ENCODE measurements around the gene BICDL2. TPM values are rescaled to one million over a fixed set of nuclear protein-coding genes. Genes with fewer than 3 reads are reported as not detected.
A peak's percentile ranks its signal among the peaks of the same experiment; 100 is the strongest.

BICDL2 gene
- total RNA-seq, 3 donors from 2014 or later, result 31.5 to 50.1 TPM; not detected in 1

GRCh38 chr16:3026609-3027488, 9.9 kb downstream of the BICDL2 start:
- Histone ChIP-seq H3K4me1 (peaks cover 11 to 14% of the 10 kb centered on the region in 2 donors), H3K27me3 (no peaks in the 10 kb centered on the region), H3K4me3 (no peak overlapping the region), H3K27ac (no peak overlapping the region), H3K36me3 (no peaks in the 10 kb centered on the region), H3K9me3 (no peaks in the 10 kb centered on the region)
- DNase-seq (ENCODE audit: low spot score in 2 of 2), result no peak
- intact Hi-C loops (cut with DNase I; ENCODE audit: low total_unique reads), result no loop called here
- TF ChIP-seq POLR2A (IDR thresholded peaks at IDR 0.05) (no peak), CTCF (IDR thresholded peaks at IDR 0.05) (no peak), POLR2AphosphoS5 (IDR thresholded peaks at IDR 0.05) (no peak)

GRCh38 chr16:3026003-3026378, 10.8 kb downstream of the BICDL2 start:
- Histone ChIP-seq H3K4me3 (no peak overlapping the region), H3K4me1 (peaks cover 15 to 16% of the 10 kb centered on the region in 2 donors), H3K27ac (no peak overlapping the region), H3K9me3 (no peaks in the 10 kb centered on the region), H3K27me3 (no peaks in the 10 kb centered on the region), H3K36me3 (no peaks in the 10 kb centered on the region)
- intact Hi-C loops (cut with DNase I; ENCODE audit: low total_unique reads), result no loop called here
- DNase-seq (ENCODE audit: low spot score in 2 of 2), result no peak
- no peak for TF ChIP-seq CTCF (IDR thresholded peaks at IDR 0.05)
- no peak for TF ChIP-seq POLR2AphosphoS5 (IDR thresholded peaks at IDR 0.05)
- no peak for TF ChIP-seq POLR2A (IDR thresholded peaks at IDR 0.05)

DNA sequence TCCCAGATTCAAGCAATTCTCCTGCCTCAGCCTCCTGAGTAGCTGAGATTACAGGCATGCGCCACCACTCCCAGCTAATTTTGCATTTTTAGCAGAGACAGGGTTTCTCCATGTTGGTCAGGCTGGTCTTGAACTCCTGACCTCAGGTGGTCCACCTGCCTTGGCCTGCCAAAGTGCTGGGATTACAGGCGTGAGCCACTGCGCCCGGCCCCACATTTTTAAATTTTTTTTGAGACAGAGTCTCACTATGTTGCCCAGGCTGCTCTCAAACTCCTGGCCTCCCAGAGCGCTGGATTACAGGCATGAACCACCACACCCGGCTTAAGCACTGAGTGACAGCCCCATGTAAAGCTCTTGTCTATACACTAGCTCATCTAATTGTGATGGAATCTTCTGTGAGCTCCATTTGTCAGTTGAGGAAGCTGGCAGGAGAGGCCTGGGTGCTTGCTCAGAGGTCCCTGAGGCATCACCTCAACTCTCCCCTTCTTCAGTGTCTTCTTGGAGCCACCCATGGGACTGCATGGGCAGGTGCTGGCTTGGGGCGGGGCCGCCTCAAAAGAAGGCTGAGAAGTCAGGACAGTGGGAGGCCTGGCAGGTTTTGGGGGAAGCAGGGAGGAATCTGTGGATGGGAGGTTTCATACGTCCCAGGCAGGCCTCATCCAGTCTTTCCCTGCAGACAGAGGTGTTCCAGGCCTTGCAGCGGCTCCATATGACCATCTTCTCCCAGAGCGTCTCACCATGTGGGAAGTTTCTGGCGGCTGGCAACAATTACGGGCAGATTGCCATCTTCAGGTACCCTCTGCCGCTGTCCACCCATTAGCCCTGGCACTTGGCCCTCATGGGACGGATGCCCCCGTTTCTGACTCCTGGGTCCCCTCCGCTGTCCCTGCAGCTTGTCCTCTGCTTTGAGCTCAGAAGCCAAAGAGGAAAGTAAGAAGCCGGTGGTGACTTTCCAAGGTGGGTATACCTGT, 11.4 kb downstream of the BICDL2 start:
- Histone ChIP-seq H3K4me1 (peaks cover 15 to 16% of the 10 kb centered on the region in 2 donors), H3K27me3 (no peaks in the 10 kb centered on the region), H3K27ac (no peak overlapping the region), H3K4me3 (no peak overlapping the region), H3K9me3 (no peaks in the 10 kb centered on the region), H3K36me3 (no peaks in the 10 kb centered on the region)
- no peak for DNase-seq (ENCODE audit: low spot score in 2 of 2)
- intact Hi-C loops (cut with DNase I; ENCODE audit: low total_unique reads), result no loop called here
- TF ChIP-seq CTCF (IDR thresholded peaks at IDR 0.05) (no peak), POLR2A (IDR thresholded peaks at IDR 0.05) (no peak), POLR2AphosphoS5 (IDR thresholded peaks at IDR 0.05) (no peak)

DNA sequence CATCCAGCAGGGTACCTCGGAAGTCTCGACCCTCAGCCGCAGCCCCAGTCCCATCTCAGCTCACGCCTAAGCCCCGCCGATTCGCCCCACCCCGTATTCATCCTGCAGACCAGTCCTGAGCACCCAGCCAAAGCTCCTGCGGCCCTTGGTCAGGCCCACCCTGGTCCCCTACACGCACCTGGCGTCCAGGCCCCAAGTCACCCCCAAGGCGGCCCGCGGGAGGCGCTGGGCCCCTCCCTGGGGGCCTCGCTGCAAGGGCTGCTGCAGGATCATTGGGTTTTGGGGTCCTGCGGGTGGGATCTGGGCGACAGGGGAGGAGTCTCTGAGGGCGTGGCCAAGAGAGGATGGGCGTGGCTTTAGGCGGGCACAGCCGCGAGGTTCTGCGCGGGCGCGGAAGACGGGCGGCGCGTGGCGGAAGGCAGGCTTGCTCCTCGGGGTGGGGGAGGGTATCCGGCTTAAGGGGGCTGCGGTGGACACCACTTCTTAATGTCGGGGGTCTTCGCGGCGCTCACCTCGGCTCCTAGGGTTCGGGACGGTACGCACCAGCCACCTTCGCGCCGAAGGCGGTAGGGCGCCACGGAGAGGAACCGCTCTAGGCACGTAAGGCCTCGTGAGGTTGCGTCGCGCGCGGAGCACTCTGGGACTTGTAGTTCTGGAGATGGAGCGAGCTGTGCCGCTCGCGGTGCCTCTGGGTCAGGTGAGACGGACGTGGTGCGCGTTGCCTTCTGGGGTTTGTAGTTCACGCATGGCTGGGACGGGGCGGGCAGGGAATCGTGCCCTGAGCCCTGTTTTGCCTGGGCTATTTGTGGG, 12.9 kb downstream of the BICDL2 start, which contains the start of the genes HCFC1R1 and THOC6:
HCFC1R1 (minus strand) TSS at position 274 of the 810 bp plus-strand sequence; CDS start at position 273, 1 bp downstream.
THOC6 (plus strand) TSS at position 367 of the 810 bp plus-strand sequence; CDS start at position 659, 292 bp downstream.
- Histone ChIP-seq H3K27ac (peak within 1 kb of the TSS; percentile 96 to 98), H3K36me3 (no peaks in the 10 kb centered on the region), H3K4me3 (peak within 1 kb of the TSS; percentile 68 to 88 (median 70)), H3K4me1 (peaks cover 15 to 16% of the 10 kb centered on the region in 2 donors), H3K9me3 (no peaks in the 10 kb centered on the region), H3K27me3 (no peaks in the 10 kb centered on the region)
- intact Hi-C loops (cut with DNase I; ENCODE audit: low total_unique reads), result no loop called here
- no peak for TF ChIP-seq CTCF (IDR thresholded peaks at IDR 0.05)
- peak; percentile 91 to 96 (median 93) for TF ChIP-seq POLR2AphosphoS5 (IDR thresholded peaks at IDR 0.05)
- TF ChIP-seq POLR2A (IDR thresholded peaks at IDR 0.05), result peak; percentile 74
- DNase-seq (ENCODE audit: low spot score in 2 of 2), result peak; percentile 97 to 98

Data from breast epithelium (tissue), 4 donors.